HL-60 (cell line): ENCODE results near the gene KSR2.

Source experiments
- CTCF ChIP-seq: IDR thresholded peaks from one replicate; pipeline ENCODE4 v1.5.1; 2011; ENCODE audit warnings: low read length, control low read depth, inconsistent platforms; ENCODE audit not compliant: insufficient read depth
- GABPA ChIP-seq: IDR thresholded peaks from 2 replicates; pipeline ENCODE4 v1.6.1; 2012; ENCODE audit warnings: low read depth
- POLR2AphosphoS5 ChIP-seq: IDR thresholded peaks from 2 replicates; pipeline ENCODE4 v1.6.1; 2012; ENCODE audit warnings: low read depth
- SPI1 ChIP-seq: IDR thresholded peaks from 2 replicates; pipeline ENCODE4 v1.6.1; 2012; ENCODE audit warnings: low read depth, mild to moderate bottlenecking, borderline replicate concordance
- TF ChIP-seq, protein P1 (sequence below): IDR thresholded peaks from 2 replicates; pipeline ENCODE4 v1.6.1; 2012; ENCODE audit warnings: low read depth; ENCODE audit not compliant: insufficient replicate concordance

DNA sequence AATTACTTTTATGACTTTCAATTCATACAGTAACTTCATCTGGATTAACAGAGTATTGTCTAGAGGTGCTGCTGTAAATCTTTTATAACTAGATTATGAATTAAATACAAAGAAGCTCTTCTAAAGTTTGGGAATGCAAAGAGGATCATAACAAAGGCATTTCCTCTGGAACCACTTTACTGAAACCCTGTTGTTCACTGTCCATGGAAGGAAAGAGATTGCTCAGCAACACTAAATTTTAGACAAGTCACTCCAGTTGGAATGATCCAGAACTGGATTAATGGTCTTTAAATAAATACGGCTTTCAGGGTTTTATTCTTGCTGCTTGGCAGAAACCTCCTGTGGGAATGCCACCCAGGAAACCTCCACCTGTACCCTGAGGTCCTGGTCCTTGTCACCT lies 250.6 kb downstream of the KSR2 start:
- no peak for TF ChIP-seq POLR2AphosphoS5
- TF ChIP-seq CTCF = no peak
- no peak for TF ChIP-seq GABPA
- TF ChIP-seq, protein P1, sequence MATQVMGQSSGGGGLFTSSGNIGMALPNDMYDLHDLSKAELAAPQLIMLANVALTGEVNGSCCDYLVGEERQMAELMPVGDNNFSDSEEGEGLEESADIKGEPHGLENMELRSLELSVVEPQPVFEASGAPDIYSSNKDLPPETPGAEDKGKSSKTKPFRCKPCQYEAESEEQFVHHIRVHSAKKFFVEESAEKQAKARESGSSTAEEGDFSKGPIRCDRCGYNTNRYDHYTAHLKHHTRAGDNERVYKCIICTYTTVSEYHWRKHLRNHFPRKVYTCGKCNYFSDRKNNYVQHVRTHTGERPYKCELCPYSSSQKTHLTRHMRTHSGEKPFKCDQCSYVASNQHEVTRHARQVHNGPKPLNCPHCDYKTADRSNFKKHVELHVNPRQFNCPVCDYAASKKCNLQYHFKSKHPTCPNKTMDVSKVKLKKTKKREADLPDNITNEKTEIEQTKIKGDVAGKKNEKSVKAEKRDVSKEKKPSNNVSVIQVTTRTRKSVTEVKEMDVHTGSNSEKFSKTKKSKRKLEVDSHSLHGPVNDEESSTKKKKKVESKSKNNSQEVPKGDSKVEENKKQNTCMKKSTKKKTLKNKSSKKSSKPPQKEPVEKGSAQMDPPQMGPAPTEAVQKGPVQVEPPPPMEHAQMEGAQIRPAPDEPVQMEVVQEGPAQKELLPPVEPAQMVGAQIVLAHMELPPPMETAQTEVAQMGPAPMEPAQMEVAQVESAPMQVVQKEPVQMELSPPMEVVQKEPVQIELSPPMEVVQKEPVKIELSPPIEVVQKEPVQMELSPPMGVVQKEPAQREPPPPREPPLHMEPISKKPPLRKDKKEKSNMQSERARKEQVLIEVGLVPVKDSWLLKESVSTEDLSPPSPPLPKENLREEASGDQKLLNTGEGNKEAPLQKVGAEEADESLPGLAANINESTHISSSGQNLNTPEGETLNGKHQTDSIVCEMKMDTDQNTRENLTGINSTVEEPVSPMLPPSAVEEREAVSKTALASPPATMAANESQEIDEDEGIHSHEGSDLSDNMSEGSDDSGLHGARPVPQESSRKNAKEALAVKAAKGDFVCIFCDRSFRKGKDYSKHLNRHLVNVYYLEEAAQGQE = no peak
- no peak for TF ChIP-seq SPI1
